GDM1 (cell line): ENCODE data around the gene RPS10.

Experiments
- DNase-seq: peaks from one replicate; lab custom pipeline; 2025; lab: John Stamatoyannopoulos, UW

RPS10 gene

DNA sequence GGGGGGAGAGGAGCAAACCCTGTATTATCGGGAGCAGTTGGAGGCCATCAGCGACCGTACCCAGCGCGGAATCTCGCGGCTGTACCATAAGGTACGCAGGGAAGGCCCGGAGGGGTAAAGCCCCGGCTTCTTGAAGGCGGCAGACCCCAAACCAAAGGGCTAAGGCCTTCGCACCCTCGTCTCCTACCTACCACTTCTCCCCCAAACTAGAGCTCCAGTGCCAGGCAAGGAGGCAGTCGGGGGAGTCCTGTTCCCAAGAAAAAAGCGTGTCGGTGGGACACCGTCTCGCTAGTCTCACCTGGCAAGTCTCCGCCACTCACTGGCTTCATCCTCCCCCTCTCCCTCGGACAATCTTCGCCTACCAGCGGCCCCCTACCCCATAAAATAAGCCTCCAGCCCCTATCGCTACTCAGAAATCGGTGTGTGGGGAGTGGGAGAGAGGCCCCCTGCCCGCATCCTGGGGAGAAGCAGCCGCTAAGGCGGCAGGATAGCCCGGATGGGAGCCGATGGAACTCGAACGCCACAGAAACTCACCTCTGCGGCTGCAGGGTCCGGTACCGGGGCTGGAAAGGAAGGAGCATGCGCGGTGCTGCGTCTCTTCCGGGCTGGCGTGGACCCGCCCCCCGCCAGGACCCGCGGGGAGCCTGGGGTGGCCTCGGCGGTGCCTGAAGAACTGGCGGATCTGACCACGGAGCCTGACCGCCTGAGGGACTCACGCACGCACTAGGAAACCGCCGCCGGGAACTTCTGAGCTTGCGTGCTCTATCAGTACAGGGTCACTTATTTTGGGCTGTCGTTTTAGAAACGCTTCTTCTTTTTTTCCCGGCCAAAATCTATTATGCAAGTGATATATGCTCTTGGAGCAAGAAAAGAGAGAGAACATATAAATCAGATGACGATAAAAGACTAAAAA lies at the start of gene RPS10:
Gene RPS10, minus strand, starts transcription at position 572 of the 913 bp plus-strand sequence. CDS start 848 bp downstream, outside the sequence.
- peak; percentile 88 for DNase-seq

DNA sequence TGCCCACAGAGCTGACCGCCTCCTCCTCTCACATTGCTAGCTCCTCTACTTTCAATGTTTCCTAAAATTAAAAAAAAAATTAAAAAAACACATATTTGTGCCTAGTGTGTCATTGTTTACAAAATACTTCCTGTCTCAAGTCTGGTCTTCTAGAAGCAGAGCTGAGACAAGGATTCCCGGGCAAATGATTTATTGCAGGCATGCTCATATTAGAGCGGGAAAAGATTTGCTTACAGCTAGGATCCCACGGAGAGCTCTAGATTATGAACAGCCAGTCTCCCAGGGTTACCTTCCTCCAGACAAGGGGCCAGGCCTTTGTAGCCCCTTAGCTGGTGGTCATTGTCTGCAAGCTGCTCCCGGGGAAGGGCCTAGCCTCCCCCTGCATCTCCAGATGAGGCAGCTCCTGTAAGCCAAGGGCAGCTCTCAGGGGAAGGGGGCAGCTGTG lies 49.4 kb upstream of the RPS10 start:
- DNase-seq = no peak

DNA sequence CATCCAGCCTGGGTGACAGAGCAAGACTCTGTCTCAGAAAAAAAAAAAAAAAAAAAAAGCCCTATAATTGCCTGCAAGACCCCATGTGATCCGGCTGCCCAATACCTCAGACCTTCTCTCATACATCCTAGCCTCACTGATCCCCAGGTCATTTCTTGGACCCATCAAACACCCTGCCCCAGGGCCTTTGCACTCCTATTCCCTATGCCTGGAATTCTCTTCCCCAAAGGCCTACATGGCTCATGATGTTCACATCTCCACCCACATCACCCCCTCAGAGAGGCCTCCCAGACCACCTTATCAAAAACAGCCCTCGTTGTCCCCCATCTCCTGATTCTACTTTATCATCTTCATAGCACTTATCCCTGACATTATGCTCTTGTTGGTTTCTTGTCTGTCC lies 48.9 kb upstream of the RPS10 start:
- no peak for DNase-seq

DNA sequence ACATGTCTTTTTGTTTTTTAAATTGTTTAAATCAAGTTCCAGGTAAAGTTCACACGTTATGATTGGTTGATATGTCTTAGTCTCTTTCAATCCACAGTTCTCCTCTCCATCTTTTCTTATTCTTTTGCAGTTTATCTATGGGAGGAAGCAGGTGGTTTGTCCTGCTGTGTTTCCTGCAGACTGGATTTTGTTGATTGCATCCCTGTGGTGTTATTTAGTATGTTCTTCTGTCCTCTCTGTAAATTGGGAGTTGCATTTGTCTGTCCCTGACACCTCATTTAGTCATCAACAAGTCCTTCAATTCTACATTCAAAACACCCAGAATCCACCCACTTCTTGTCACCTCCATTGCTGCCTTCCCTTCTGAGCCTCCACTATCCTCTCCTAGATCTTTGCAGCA lies 48.1 kb upstream of the RPS10 start:
- DNase-seq = no peak

DNA sequence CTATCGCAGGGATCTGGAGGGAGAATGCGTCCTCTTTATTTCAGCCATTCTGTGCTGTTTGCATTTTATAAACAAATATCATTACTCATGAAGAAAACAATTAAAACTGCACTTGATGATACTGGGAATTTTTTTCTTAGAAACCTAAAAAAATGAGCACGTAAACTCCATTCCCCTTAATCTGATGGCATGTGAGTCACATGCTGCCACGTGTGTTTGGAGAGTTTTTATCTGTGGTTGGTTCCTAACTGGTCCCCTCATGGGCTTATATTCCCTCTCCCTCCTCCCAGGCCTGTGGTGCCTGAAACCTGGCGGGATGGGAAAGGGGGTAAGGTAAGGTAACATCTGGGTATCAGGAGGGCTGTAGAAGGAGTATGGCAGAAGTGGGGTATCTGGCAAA lies 46.6 kb upstream of the RPS10 start:
- no peak for DNase-seq

DNA sequence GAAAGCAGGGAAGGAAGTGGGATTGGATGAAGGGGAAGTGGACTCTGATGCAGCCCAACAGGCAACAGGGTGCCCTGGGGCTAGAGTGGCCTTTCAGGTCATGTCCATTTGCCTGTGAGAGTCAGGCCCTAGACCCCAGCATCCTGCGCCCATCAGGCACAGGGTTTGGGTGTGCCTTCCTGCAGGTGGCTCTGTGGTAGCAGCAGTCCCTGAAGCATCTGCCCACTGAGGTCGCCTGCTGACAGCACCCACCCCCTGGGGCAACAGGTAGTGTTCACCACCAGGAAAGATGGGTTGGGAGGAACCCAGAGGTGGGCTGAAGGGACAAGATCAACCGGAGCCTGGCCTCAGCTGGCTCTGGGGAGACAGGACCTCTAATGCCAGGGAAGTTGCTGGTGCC lies 43.6 kb upstream of the RPS10 start:
- DNase-seq = no peak

DNA sequence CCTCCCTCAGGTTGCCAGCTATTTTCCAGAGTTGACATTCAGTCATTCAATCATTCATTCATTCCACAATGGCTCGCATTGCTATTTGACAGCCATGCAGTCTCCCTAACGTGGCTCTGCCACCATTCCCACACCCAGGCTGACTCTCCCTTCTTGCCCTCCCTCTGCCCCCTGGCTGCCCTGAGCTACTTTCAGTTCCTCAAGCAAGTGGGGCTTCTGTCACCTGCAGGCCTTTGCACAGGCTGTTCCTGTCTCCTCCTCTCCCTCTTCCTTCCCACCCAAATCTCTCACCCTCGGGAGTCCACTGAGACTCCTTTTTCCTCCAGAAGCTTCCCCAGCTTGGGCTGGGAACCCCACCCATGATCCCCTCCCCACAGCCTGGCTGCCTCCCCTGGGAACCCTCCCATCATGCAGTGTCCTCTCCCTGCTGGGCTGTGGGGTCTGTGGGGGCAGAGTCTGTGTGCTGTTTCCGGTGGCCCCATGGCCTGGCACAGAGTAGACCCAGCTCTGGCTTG lies 42.6 kb upstream of the RPS10 start:
- no peak for DNase-seq

DNA sequence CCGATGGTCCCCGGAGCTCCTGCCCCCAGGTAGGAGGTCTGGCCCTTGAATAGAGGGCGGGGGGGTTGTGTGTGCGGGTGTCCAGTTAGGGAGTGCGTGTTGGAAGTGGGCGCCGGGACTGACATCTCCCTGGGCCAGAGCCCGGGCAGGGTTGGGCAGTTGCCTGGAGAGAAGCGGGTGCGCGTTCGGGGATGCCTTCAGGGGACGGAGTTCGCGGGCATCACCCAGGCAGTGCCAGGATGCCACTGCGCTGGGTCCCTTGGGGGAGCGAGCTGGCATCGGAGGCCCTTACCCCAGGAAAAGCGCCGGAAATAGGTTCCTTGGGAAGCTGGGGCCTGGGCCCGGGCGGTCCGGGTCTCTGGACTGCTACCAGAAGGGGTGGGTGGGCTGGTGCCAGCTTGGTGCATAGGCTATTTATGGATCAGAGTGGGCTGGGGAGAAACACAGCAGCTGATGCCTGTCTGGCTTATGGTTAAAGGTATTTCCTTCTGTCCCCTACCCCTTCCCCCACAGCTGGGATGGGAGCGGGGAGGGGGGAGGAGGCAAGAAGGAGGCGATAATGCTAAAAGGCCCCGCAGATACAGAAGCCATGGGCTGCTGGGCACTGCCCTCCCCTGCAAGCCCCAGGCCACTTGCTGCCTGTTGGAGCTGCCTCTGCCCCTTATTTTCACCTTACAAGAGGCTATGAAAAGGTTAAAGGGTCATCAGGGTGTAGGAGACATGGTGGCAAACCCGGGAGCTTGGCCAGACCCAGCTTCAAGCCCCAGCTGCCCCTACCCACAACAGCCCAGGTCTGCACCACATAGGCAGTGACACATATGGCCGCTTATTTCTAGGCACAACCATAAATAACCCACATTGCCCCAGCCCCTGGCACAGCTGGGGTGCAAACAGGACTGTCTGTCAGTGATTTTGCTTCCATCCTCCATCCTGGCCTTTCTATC lies 40.6 kb upstream of the RPS10 start:
- DNase-seq = no peak

DNA sequence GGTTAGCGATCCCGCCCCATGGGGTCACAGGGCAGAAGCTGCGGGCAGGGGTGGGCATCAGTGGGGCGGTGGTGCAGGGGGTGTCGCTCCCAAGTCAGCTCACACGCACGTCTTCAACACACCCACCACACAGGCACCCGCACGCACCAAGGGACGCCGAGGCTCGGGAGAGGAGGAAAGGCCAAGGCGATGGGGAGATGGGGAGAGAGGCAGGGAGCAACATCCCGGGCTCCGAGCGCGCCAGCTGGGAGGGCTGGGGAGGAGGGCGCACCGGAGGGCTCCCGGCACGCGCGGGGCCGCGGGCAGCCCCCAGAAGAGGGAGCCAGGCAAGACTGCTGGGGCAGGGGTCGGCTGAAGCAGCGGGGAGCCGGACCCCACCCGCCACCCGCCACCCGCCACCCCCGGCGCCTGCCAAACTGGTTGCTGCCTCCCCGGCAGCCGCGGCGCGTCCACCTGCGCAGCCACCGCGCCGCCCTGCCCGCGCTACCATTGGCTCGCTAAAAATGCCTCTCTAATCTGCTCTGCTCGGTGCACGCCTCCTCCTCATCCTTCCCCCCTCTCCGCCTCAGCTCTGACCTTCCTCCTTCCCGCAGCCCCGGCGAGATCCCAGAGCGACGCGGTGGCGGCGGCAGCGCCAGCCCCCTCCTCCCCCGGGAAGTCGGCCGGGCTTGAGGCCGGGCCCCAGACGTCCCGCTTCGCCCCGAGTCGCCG lies 39.8 kb upstream of the RPS10 start, which contains the start of gene PACSIN1:
Gene PACSIN1, plus strand, starts transcription at position 546 of the 711 bp plus-strand sequence. CDS start 60,230 bp downstream, outside the sequence.
- DNase-seq = no peak

DNA sequence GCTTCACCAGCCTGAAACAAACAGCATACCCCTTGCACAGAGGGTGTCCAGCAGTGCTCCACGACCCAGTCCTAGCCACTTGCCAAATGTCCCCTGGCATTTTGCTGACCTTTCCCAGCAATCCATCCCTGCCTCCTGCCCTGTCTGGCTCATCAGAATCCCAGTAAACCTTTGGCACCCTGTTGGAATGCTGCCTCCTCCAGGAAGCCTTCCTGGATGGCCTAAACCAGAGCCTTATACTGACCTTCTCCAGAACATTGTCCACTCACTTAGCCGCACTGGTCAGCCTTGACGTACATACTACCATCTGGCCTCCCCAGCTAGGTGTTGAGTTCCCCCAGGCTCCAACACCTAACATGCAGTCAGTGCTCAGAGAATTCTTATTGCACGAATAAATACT lies 38.0 kb upstream of the RPS10 start:
- no peak for DNase-seq

DNA sequence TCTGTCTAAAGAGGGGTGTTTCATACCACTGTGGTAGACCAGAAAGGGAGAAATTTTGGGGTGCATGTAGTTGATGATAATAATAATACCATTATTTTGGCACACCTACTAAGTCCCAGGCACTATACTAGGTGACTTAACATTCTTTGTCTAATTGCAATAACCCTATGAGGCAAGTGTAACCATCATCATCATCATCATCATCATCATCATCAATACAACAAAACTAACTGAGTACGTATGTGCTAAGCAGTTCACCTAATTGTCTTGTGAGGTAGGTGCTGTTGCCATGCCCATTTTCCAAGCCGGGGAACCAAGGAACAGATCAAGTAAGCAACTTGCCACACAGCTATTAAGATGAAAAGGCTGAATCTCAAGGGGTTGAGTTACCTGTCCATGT lies 37.4 kb upstream of the RPS10 start:
- no peak for DNase-seq

DNA sequence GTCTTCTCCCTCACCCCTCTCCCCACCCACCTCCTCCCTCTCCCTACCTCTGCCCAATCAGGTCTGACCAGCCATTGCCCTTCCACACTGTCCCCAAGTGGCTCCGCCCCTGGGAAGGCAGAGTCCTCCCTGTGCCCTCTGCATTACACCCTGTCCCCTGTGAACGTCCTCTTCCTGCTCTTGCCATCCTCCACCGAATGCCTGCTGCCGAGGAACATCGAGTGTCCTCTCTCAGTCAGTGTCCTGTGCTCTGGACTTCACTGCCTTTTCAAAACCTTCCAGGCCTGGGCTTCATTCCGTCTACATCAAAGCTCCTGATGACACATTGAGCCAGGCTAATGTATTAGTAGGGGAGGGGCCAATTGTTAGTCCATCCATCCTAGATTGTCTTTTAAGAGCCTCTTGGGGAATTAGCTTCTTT lies 36.7 kb upstream of the RPS10 start:
- no peak for DNase-seq

DNA sequence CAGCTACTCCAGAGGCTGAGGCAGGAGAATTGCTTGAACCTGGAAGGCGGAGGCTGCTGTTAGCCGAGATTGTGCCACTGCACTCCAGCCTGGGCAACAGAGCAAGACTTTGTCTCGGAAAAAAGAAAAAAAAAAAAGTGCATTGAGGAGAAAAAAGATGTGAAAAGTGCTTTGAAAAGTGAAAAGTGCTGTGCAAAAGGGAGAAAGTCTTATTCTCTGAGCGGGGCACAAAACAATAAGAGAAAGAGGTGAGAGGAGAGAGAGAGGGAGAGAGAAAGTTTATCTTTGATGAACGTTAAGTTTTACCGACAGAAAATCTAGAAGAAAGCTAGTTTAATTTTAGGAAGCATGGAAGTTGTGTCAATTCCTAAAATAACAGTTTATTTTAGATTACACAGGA lies 36.1 kb upstream of the RPS10 start:
- no peak for DNase-seq

DNA sequence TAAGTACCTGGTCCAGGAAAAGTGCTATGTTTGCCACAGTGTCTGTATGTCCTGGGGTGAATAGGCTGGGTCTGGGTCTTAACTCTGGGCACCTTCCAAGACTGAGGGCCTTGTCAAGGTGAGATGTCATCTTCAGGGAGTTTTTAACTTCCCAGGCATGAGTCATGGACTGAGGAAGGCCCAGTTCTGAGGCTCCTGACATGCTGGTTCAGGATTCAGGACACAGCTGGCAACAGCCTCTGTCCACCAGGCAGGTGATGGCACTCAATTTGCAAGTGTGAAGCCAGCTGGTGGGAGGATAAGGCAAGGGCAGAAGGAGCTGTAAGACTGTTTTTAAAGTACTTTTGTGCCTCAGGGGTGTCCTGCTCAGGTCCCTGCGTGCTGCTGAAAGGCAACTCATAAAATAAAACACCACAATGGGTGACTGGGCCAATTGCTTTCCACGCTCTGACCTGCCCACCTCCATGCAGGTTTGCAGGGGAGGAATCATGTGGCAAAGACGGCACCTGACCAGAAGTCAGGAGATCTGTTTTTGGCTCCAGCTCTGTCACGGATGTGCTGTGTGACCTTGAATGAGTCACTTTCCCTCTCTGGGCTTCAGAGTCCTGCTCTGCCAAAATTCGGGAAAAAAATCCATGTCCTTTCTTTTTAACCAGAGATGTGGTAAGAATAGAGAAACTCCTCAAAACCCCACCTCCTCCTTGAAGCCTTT lies 35.1 kb upstream of the RPS10 start:
- no peak for DNase-seq

DNA sequence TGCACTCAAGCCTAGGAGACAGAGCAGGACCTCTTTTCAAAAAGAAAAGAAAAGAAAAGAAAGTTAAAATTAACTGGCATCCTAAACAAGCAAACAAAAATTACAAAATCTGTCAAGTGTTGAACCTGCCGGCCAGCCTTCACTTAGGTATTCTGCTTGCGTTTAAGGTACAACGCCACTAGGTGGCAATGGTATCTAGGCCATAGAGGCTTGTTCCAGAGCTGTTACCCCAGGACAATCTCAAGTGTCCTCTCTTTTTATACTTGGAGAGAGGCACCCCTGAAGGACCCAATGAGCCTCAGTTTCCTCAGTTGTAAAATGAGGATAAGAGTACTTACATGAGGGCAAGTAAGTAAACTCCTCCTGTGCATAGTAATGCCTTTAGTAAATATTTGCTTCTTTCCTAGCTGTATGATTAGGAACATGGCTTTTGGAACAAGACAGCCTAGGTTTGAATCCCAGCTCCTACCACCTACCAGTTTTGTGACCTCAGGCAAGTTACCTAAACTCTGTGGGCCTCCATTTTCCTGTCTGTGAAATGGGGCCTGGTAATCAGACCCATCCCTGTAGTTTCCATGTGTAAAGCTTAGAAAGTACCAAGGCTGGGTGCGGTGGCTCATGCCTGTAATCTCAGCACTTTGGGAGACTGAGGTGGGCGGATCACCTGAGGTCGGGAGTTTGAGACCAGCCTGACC lies 34.2 kb upstream of the RPS10 start:
- DNase-seq = peak; percentile 28

DNA sequence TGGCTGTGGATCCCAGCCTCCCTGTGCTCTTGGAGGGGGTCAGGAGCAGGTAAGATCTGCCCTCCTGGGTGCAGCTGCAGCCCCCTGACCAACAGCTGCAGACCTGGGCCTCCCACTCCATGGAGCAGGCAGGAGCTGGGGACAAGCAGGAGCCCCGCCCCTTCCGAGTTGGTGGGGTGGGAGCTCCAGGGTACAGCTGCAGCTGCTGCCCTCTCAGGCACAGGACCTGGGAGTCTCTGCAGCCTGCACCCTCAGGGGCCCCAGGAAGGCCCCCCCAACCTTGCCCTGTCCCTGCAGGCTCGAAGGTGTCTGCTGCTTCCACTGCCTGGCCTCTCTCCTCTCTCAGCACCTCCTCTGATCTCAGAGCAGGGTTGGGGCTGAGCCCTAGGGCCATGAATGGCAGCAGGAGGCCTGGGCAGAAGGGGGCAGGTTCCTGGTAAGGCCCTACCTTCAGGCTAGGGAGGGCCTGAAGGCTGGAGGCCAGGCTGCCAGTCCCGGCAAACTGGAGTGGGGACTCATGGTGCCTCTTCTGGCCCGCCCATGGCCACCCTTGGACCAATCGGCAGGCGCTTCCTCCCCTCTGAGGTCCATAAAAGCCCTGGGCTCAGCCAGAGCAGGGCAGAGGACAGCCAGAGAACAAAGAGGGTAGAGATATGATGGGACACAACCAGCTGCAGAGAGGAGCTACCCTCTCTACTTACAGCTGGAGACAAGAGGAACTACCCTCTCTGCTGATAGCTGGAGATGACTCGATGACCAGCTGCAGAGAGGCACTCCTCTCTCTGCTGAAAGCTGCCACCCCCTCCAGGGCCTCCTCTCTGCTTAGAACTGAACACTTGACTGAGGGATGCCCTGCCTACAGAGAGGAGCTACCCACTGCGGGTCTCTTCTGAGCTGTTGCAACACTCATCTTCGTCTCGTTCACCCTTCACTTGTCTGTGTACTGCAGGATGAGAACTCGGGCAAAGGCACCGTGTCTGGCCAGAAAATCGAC lies 32.2 kb upstream of the RPS10 start:
- no peak for DNase-seq

DNA sequence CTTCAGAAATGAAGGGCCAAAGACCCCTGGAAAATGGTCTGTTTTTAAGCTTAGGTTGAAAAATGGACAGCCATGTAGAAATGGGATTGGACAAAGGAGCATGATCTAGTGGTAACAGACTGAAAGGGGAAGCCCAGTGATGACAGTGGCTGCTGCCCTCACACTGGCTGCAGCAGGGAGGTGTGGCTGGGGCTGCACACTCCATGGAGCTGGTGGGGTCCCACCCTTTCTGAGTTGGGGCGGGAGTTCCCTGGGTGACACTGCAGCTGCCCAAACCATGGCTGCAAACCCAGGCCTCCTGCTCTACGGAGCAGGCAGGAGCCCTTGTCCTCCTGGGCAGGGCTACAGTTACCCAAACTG lies 31.5 kb upstream of the RPS10 start:
- DNase-seq = no peak

DNA sequence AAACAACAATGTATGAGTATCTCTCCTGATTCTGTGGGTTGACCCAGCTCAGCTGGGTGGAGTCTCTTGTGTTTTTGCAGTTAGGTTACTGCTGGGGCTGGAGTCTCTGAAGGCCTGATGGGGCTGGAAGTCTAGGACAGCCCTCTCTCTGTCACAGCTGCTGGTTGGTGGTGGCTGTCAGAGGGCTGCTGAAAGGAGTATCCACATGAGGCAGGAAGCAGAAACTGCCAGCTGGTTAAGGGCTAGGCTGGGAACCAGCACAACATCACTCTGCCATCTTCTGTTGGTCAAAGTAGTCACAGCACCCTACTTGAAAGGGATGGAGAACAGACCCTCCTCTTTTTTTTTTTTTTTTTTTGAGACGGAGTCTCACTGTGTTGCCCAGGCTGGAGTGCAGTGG lies 30.0 kb upstream of the RPS10 start:
- no peak for DNase-seq

DNA sequence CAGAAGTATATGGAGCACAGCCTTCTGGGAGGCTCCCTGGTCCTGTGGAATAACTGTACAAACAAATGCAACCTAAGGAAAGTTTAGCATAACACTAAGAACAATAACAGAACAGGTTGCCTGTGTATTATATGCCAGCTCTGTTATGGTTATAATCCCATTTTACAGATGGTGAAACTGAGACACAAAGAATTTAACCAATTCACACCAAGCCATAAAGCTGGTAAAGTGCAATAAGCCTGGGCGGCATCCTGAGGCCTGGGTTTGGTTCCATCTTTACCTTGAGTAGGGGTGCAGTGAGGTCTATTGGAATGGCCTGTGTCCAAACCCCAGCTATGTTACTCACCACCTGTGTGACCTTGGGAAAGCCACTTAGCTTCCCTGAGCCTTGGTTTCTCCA lies 25.3 kb upstream of the RPS10 start:
- no peak for DNase-seq
